A549 (cell line): ENCODE results near the gene DVL1. TPM values are rescaled to one million over a fixed set of nuclear protein-coding genes. Genes with fewer than 3 reads are reported as not detected.

ENCODE experiments used
- ATAC-seq, 2 experiments: fragments of 200-7000 bp in 1 of 2; fragments of >200 bp in 1 of 2; cut with Nextera tagmentation in 1 of 2; cut with Tn5 transposase in 1 of 2; 3 replicates each; pipeline versions ENCODE4 v1.8.0 to v1.9.1; 2018 to 2020; ENCODE audit warnings: mild to moderate bottlenecking in 1 of 2, moderate library complexity in 1 of 2
- CTCF ChIA-PET: fragments of 300-600 bp; sonication (Branson Sonifier 250); formaldehyde crosslinking; extraction: SDS; loops from one replicate; lab custom pipeline; 2021; ENCODE audit warnings: antibody characterized with exemption, inconsistent platforms; lab: Yijun Ruan, JAX
- POLR2A ChIA-PET: fragments of 350-600 bp; formaldehyde crosslinking; extraction: SDS; loops from one replicate; lab custom pipeline; 2021; ENCODE audit warnings: antibody characterized with exemption, inconsistent platforms; lab: Yijun Ruan, JAX
- DNase-seq, 2 experiments: peaks; one replicate each; pipeline versions ENCODE4 v3.0.0 to v3.0.0-alpha.2; 2011 to 2016; ENCODE audit warnings: low read depth in 1 of 2, low spot score in 1 of 2
- FAIRE-seq: peaks from 2 replicates; lab custom pipeline; 2011; peaks lifted over from hg19 to GRCh38; lab: Jason Lieb, UNC
- H3K27ac ChIP-seq, 2 experiments: fragments of >200 bp; sonication (Bioruptor Twin); formaldehyde crosslinking; 3 replicates each; pipeline ENCODE4 v1.5.1; 2016 to 2017
- H3K4me1 ChIP-seq: fragments of >200 bp; sonication (Bioruptor Twin); formaldehyde crosslinking; 3 replicates; pipeline ENCODE4 v1.6.1; 2016
- H3K4me2 ChIP-seq: fragments of >200 bp; sonication (Bioruptor Twin); formaldehyde crosslinking; 3 replicates; pipeline ENCODE4 v1.6.1; 2016
- H3K4me3 ChIP-seq: fragments of >200 bp; sonication (Bioruptor Twin); formaldehyde crosslinking; 3 replicates; pipeline ENCODE4 v1.5.1; 2016
- H3K9me3 ChIP-seq: fragments of >200 bp; sonication (Bioruptor Twin); formaldehyde crosslinking; 3 replicates; pipeline ENCODE4 v1.6.1; 2016
- BHLHE40 ChIP-seq: IDR thresholded peaks from 2 replicates; pipeline ENCODE4 v1.6.1; 2012; ENCODE audit warnings: low read depth, low read length, inconsistent platforms
- CHD4 ChIP-seq: fragments of 200-600 bp; sonication (generic); IDR thresholded peaks from 2 replicates; pipeline ENCODE4 v1.6.1; 2016; ENCODE audit warnings: antibody characterized with exemption, mild to moderate bottlenecking, borderline replicate concordance
- EHMT2 ChIP-seq: fragments of 200-600 bp; sonication (generic); IDR thresholded peaks from 2 replicates; pipeline ENCODE4 v1.6.1; 2016; ENCODE audit warnings: antibody characterized with exemption, low read depth, mild to moderate bottlenecking, moderate library complexity
- ESRRA ChIP-seq: fragments of 150-350 bp; IDR thresholded peaks from 2 replicates; pipeline ENCODE4 v1.6.1; 2014; ENCODE audit warnings: mild to moderate bottlenecking, low read length, borderline replicate concordance
- JUNB ChIP-seq: fragments of >200 bp; sonication (Bioruptor Twin); formaldehyde crosslinking; IDR thresholded peaks from 2 replicates; pipeline ENCODE4 v1.6.1; 2016
- KDM1A ChIP-seq: fragments of 200-600 bp; sonication (generic); IDR thresholded peaks from 2 replicates; pipeline ENCODE4 v1.6.1; 2016; ENCODE audit warnings: low read depth, mild to moderate bottlenecking
- POLR2A ChIP-seq: IDR thresholded peaks from 2 replicates; pipeline ENCODE4 v1.6.1; 2012; ENCODE audit warnings: mild to moderate bottlenecking, low read length
- RAD21 ChIP-seq, 2 experiments: fragments of >200 bp in 1 of 2; sonication (Bioruptor Twin) in 1 of 2; formaldehyde crosslinking in 1 of 2; IDR thresholded peaks in 1 of 2; conservative IDR thresholded peaks in 1 of 2; 2 replicates in 1 of 2; 3 replicates in 1 of 2; pipeline ENCODE4 v1.6.1; 2012 to 2018; ENCODE audit warnings: inconsistent platforms in 1 of 2
- RFX5 ChIP-seq: fragments of 450-650 bp; IDR thresholded peaks from 2 replicates; pipeline ENCODE4 v1.7.1; 2014; ENCODE audit warnings: antibody characterized with exemption, mild to moderate bottlenecking, moderate library complexity
- ZNF302 ChIP-seq: fragments of 250-450 bp; sonication (Bioruptor Pico); IDR thresholded peaks from 2 replicates; pipeline ENCODE4 v1.9.0; 2021; ENCODE audit warnings: inconsistent platforms, mild to moderate bottlenecking, moderate library complexity
- WGBS: methylation state at CpG from one replicate; pipeline ENCODE4 v1.1.6; 2017; ENCODE audit errors: missing lambda C conversion rate; 5-methylcytosine and 5-hydroxymethylcytosine counted together
- polyA plus RNA-seq, 4 experiments: library from polyadenylated mRNA; depleted of rRNA in 3 of 4; stranded (reverse); fragments of >200 nt; fragmentation: RNase III in 1 of 4; extraction: RNeasy Plus Mini Kit Qiagen cat#74134 plus additional on column Dnase treatment in 1 of 4; gene quantifications; 2 replicates in 3 of 4; 3 replicates in 1 of 4; pipeline ENCODE4 v1.2.3, GENCODE V29; 2011 to 2017
- TF ChIP-seq, protein P1 (sequence below): fragments of 150-350 bp; IDR thresholded peaks from 2 replicates; pipeline ENCODE4 v1.6.1; 2014; ENCODE audit warnings: low read depth, mild to moderate bottlenecking, low read length
- TF ChIP-seq, protein P2 (sequence below): fragments of >200 bp; sonication (Bioruptor Twin); formaldehyde crosslinking; IDR thresholded peaks from 3 replicates; pipeline ENCODE4 v1.5.1; 2016
- TF ChIP-seq, protein P3 (sequence below): IDR thresholded peaks from 2 replicates; pipeline ENCODE4 v1.6.1; 2012

DVL1 gene
- polyA plus RNA-seq, 2 of the 4 experiments (the other 2 are of a cell fraction) = 12.1 to 48.3 TPM

DNA sequence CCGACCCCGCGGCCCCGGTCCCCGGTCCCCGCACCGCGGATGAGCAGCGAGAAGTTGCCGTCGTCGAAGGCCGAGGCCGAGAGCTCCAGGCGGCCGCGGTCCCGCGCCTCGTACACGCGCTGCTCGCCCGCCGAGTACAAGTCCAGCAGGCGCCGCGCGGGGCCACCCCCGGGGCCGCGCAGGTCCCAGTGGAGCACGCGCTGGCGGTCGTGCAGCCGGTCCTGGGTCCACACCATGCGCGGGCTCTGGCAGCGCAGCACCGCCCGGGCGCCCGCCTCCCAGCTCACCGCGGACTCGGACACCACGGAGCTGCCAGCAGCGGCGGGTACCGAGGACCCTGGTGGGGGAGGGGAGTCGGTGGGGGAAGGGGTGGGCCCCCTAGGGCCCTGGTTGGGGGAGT, 6.2 kb upstream of the DVL1 start (continued):
- TF ChIP-seq, protein P1, sequence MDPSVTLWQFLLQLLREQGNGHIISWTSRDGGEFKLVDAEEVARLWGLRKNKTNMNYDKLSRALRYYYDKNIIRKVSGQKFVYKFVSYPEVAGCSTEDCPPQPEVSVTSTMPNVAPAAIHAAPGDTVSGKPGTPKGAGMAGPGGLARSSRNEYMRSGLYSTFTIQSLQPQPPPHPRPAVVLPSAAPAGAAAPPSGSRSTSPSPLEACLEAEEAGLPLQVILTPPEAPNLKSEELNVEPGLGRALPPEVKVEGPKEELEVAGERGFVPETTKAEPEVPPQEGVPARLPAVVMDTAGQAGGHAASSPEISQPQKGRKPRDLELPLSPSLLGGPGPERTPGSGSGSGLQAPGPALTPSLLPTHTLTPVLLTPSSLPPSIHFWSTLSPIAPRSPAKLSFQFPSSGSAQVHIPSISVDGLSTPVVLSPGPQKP = no peak
- TF ChIP-seq, protein P2, sequence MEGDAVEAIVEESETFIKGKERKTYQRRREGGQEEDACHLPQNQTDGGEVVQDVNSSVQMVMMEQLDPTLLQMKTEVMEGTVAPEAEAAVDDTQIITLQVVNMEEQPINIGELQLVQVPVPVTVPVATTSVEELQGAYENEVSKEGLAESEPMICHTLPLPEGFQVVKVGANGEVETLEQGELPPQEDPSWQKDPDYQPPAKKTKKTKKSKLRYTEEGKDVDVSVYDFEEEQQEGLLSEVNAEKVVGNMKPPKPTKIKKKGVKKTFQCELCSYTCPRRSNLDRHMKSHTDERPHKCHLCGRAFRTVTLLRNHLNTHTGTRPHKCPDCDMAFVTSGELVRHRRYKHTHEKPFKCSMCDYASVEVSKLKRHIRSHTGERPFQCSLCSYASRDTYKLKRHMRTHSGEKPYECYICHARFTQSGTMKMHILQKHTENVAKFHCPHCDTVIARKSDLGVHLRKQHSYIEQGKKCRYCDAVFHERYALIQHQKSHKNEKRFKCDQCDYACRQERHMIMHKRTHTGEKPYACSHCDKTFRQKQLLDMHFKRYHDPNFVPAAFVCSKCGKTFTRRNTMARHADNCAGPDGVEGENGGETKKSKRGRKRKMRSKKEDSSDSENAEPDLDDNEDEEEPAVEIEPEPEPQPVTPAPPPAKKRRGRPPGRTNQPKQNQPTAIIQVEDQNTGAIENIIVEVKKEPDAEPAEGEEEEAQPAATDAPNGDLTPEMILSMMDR = no peak

DNA sequence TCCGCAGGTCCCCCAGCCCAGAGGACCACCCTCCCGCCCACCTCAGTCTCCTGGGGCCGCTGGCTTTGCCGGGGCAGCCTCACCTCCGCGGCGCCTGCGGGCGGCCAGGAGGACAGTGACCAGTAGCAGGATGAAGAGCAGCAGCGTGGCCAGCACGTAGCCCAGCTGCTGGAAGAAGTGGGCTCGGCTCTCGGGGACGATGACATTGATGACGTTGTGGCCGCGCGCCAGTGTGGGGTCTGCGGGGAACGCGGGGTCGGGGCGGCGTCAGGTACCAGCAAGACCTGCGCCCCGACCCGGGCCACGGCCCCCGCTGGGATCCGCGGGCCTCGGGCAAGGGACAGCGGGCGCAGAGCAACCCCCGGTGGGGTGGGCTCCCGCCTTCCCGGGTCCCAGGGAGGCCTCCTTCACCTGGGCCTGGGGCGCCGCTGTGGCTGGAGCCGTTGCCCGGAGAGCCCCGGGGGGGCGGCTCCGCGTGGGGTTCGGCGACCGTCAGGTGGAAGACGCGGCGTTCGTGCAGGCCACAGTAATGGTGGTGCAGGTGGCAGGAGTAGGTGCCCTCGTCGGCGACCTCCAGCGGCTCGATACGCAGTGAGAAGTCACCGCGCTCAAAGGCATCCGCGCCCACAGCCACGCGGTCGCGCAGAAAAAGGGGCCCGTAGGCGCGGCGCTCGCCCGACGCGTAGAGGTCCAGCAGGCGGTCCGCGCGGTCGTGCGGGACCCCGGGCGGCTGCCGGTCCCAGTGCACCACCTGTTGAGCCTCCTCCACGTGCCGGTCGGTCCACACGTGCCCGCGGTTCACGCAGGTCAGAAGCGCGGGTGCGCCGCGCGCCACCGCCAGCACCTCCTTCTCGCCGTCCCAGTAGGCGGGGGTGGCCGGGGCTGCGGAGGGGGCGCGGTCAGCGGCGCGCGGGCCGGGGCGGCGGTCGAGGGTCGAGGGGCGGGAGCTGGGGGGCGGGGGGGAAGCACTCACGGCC, 5.3 kb upstream of the DVL1 start:
- ATAC-seq (no peak), FAIRE-seq (no peak), DNase-seq (no peak)
- Histone ChIP-seq H3K4me3 (no peak overlapping the region), H3K4me1 (peaks cover 34% of the 10 kb centered on the region), H3K27ac (peak overlapping the region in 1 of 2 experiments; percentile 86; a peak in 2 of 6 replicates), H3K4me2 (peak overlapping the region; percentile 85; the same call in 2 of the 3 replicates), H3K9me3 (no peaks in the 10 kb centered on the region)
- WGBS = 93% methylated on average over 39 of the region's 116 CpGs
- ChIA-PET CTCF (interaction anchor here (0.7 to 3.8 kb wide), 3 partner anchors 17 to 150 kb away, joined by 3 to 35 read pairs (median 3); no protein-coding TSS in a partner anchor), POLR2A (interaction anchor here (0.8 to 1.0 kb wide), 2 partner anchors 16 to 21 kb away, joined by 3 to 4 read pairs; partner anchors contain the start of gene AURKAIP1)
- TF ChIP-seq RAD21 (conservative IDR thresholded peaks at IDR 0.05 in 1 of 2, IDR thresholded peaks at IDR 0.05 in 1 of 2) = no peak

DNA sequence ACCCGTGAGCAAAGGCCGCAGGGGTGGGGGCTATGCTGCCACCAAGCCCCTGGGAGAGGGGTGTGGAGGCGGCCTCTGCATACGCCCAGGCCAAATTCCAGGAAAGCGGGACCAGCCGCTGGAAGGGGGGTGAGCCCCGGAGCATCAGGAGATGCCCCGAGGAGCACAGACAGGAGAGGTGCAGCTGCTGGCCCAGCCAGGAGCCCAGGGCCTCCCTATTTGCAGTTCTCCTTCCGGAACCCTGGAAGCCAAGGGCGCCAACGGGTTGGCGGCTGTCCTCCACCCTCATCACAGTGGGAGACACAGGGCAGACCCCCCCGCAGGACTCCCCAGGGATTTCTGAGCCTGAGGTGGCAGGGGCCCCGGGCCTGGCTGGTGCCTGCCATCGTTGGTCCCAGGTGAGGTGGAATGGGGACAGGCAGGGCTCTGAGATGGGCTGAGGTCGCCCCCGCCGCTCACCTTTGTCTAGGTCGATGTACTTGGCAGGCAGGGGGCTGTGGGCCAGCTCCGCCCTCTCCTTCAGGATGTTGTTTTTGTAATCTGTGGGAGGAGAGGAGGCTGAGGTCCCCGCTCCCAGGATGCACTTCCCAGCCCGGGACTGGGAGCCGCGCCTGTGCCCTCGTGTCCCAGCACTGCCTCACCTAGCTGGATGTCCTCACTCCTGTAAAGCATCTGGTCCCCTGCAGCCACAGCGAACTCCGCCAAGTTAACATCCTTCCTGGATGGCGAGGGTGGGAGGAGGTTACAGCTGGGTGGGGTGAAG, 4.4 kb upstream of the DVL1 start:
- 35% methylated on average over 9 of the region's 28 CpGs for WGBS
- no peak for FAIRE-seq
- Histone ChIP-seq H3K4me1 (peaks cover 34% of the 10 kb centered on the region), H3K9me3 (no peaks in the 10 kb centered on the region), H3K27ac (peak overlapping the region in 1 of 2 experiments; percentile 68; a peak in 3 of 6 replicates), H3K4me2 (peak overlapping the region; percentile 33; the same call in 1 of the 3 replicates), H3K4me3 (no peak overlapping the region)
- TF ChIP-seq, protein P3, sequence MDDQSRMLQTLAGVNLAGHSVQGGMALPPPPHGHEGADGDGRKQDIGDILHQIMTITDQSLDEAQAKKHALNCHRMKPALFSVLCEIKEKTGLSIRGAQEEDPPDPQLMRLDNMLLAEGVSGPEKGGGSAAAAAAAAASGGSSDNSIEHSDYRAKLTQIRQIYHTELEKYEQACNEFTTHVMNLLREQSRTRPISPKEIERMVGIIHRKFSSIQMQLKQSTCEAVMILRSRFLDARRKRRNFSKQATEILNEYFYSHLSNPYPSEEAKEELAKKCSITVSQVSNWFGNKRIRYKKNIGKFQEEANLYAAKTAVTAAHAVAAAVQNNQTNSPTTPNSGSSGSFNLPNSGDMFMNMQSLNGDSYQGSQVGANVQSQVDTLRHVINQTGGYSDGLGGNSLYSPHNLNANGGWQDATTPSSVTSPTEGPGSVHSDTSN = peak; percentile 41; the same call in 1 of the 2 replicates
- no peak for TF ChIP-seq KDM1A
- no peak for TF ChIP-seq EHMT2
- TF ChIP-seq ZNF302 (CRISPR knock-in tag) = no peak
- ATAC-seq = peak in 1 of 2 experiments; percentile 37; a peak in 3 of 6 replicates
- ChIA-PET CTCF (interaction anchor here (0.8 to 3.8 kb wide), 4 partner anchors 16 to 48 kb away, joined by 3 to 35 read pairs (median 6); no protein-coding TSS in a partner anchor), POLR2A (no interaction called here)
- DNase-seq = no peak

DNA sequence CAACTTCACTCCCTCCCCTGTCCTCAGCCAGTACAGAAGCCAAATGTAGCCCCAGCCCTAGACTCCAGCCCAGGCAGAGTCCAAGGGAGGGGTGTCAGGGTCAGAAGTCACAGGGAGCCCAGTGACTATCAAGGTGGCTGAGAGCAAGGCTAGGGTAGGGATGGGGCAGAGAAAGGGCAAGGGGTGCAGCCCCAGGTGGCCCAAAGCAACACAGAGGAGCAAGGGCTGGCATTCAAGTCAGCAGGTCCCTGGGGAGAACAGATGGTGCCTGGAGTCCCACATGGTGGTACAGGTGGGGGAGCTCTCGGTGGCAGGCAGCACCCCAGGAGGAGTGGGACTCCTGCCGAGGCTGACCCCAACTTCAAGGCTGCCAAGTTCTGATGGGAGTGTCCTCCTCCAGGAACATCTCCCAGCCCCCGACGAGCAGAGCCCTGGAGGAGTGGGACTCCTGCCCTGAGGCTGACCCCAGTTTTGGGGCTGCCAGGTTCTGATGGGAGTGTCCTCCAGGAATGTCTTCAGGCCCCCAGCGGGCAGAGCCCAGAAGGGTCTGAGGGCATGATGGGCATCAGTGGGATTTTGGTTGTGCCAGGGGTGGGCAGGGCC, 3.7 kb upstream of the DVL1 start:
- no peak overlapping the region for H3K4me3 ChIP-seq
- CTCF ChIA-PET = interaction anchor here (0.8 to 3.8 kb wide), 5 partner anchors 9 to 48 kb away, joined by 3 to 35 read pairs (median 3); no protein-coding TSS in a partner anchor
- POLR2A ChIA-PET = interaction anchor here (0.6 kb wide), 1 partner anchor 18 kb away, joined by 3 read pairs; no protein-coding TSS in a partner anchor
- H3K9me3 ChIP-seq = no peaks in the 10 kb centered on the region
- peak overlapping the region; percentile 33; the same call in 1 of the 3 replicates for H3K4me2 ChIP-seq
- no peak for FAIRE-seq
- H3K4me1 ChIP-seq = peaks cover 34% of the 10 kb centered on the region
- ATAC-seq = no peak
- TF ChIP-seq BHLHE40 = no peak
- no peak for TF ChIP-seq CHD4
- TF ChIP-seq POLR2A = 0 out of 2 replicates have a peak, but pooled peaks have one; percentile 3
- TF ChIP-seq JUNB = no peak
- TF ChIP-seq ZNF302 (CRISPR knock-in tag) = no peak
- TF ChIP-seq ESRRA = no peak
- TF ChIP-seq, protein P3 = 0 out of 2 replicates have a peak, but pooled peaks have one; percentile 6
- TF ChIP-seq RFX5 = no peak
- peak overlapping the region in 1 of 2 experiments; percentile 68; a peak in 2 of 6 replicates for H3K27ac ChIP-seq
- DNase-seq = no peak
- 100% methylated on average over 1 of the region's 5 CpGs for WGBS
